GM08714 (cell line): ENCODE results near the gene ADGRV1.

Experiments used
- H3K4me3 ChIP-seq: fragments of 200-500 bp; sonication (Bioruptor generic); 2 replicates; pipeline ENCODE4 v1.5.1; 2014; ENCODE audit warnings: mild to moderate bottlenecking, low read length, inconsistent platforms
- ZNF274 ChIP-seq: IDR thresholded peaks from 2 replicates; pipeline ENCODE4 v1.6.1; 2012; ENCODE audit warnings: mild to moderate bottlenecking, low read depth, low read length

The ADGRV1 gene

GRCh38 chr5:90878549-90879196 lies 320.1 kb downstream of the ADGRV1 start:
- no peak overlapping the region for H3K4me3 ChIP-seq
- TF ChIP-seq ZNF274 = no peak

- TF ChIP-seq ZNF274 = no peak
These were observed 323.1 kb downstream of the ADGRV1 start for GRCh38 chr5:90881626-90882150.

GRCh38 chr5:90882448-90882847 lies 323.9 kb downstream of the ADGRV1 start:
- H3K4me3 ChIP-seq = no peak overlapping the region
- TF ChIP-seq ZNF274 = no peak

More at GRCh38 chr5:90881626-90882150, 323.1 kb downstream of the ADGRV1 start:
- H3K4me3 ChIP-seq = no peak overlapping the region

GRCh38 chr5:90885180-90885868 lies 326.7 kb downstream of the ADGRV1 start:
- no peak overlapping the region for H3K4me3 ChIP-seq
- no peak for TF ChIP-seq ZNF274

- H3K4me3 ChIP-seq = no peak overlapping the region
- no peak for TF ChIP-seq ZNF274
These were observed 327.8 kb downstream of the ADGRV1 start for GRCh38 chr5:90886381-90886780.

GRCh38 chr5:90888511-90889324 lies 330.1 kb downstream of the ADGRV1 start:
- TF ChIP-seq ZNF274 = no peak
- H3K4me3 ChIP-seq = no peak overlapping the region

- no peak for TF ChIP-seq ZNF274
- no peak overlapping the region for H3K4me3 ChIP-seq
These were observed 330.7 kb downstream of the ADGRV1 start for GRCh38 chr5:90889325-90889600.

GRCh38 chr5:90890180-90890579 lies 331.6 kb downstream of the ADGRV1 start:
- no peak for TF ChIP-seq ZNF274

GRCh38 chr5:90894866-90895420 lies 336.3 kb downstream of the ADGRV1 start:
- no peak for TF ChIP-seq ZNF274
- no peak overlapping the region for H3K4me3 ChIP-seq

More at GRCh38 chr5:90890180-90890579, 331.6 kb downstream of the ADGRV1 start:
- H3K4me3 ChIP-seq = no peak overlapping the region

- H3K4me3 ChIP-seq = no peak overlapping the region
- no peak for TF ChIP-seq ZNF274
These were observed 339.0 kb downstream of the ADGRV1 start for GRCh38 chr5:90897618-90898017.

- H3K4me3 ChIP-seq = no peak overlapping the region
- no peak for TF ChIP-seq ZNF274
These were observed 339.9 kb downstream of the ADGRV1 start for GRCh38 chr5:90898326-90899013.

GRCh38 chr5:90899014-90899604 lies 340.5 kb downstream of the ADGRV1 start:
- no peak for TF ChIP-seq ZNF274
- no peak overlapping the region for H3K4me3 ChIP-seq

GRCh38 chr5:90901261-90901660 lies 342.7 kb downstream of the ADGRV1 start:
- no peak for TF ChIP-seq ZNF274
- no peak overlapping the region for H3K4me3 ChIP-seq
